CD4-positive, alpha-beta T cell (primary cell): ENCODE measurements around the gene NR1H4. TPM values are rescaled to one million over a fixed set of nuclear protein-coding genes. Genes with fewer than 3 reads are reported as not detected.

ENCODE experiments used
- ATAC-seq: fragments of 200-7000 bp; cut with Tn5 transposase; one replicate; pipeline ENCODE4 v1.10.0; 2022; ENCODE audit warnings: mild to moderate bottlenecking; ENCODE audit not compliant: poor library complexity
- CTCF ChIA-PET: fragments of 350-600 bp; sonication (Branson Sonifier 250); formaldehyde crosslinking; loops from one replicate; lab custom pipeline; 2021; ENCODE audit warnings: antibody characterized with exemption, inconsistent platforms; lab: Charles Lee
- POLR2A ChIA-PET: fragments of 350-600 bp; sonication (Branson Sonifier 250); formaldehyde crosslinking; loops from one replicate; lab custom pipeline; 2021; ENCODE audit warnings: antibody characterized with exemption, inconsistent platforms; lab: Charles Lee
- DNase-seq, 14 experiments: peaks; one replicate each; pipeline ENCODE4 v3.0.0-alpha.2; 2013 to 2020; ENCODE audit warnings: mixed read lengths in 2 of 14
- H3K27ac ChIP-seq, 2 donors: one replicate each; pipeline versions ENCODE4 v1.5.1 to v1.7.0; 2013; ENCODE audit warnings: low read length in 2 of 2, low read depth in 1 of 2, mild to moderate bottlenecking in 1 of 2
- H3K27me3 ChIP-seq, 2 experiments: 1 replicate in 1 of 2; 2 replicates in 1 of 2; pipeline versions ENCODE4 v1.6.1 to v1.7.0; 2013; ENCODE audit warnings: low read length in 2 of 2, control low read depth in 1 of 2, mild to moderate bottlenecking in 1 of 2, moderate library complexity in 1 of 2; ENCODE audit not compliant: insufficient read depth in 2 of 2, control insufficient read depth in 1 of 2
- H3K36me3 ChIP-seq: one replicate; pipeline ENCODE4 v1.6.1; 2013; ENCODE audit warnings: low read length, control low read depth; ENCODE audit not compliant: insufficient read depth
- H3K4me1 ChIP-seq: one replicate; pipeline ENCODE4 v1.6.1; 2013; ENCODE audit warnings: low read length, control low read depth; ENCODE audit not compliant: insufficient read depth
- H3K4me3 ChIP-seq: one replicate; pipeline ENCODE4 v1.5.1; 2013; ENCODE audit warnings: mild to moderate bottlenecking, low read length, moderate library complexity
- H3K9me3 ChIP-seq, 2 experiments: 1 replicate in 1 of 2; 2 replicates in 1 of 2; pipeline versions ENCODE4 v1.6.1 to v1.7.0; 2013; ENCODE audit warnings: low read length in 2 of 2, mild to moderate bottlenecking in 2 of 2, control low read depth in 1 of 2, moderate library complexity in 1 of 2; ENCODE audit not compliant: control insufficient read depth in 1 of 2, insufficient read depth in 1 of 2
- H3K27ac Mint-ChIP-seq: one replicate; pipeline ENCODE4 v1.8.0; 2020; ENCODE audit warnings: mixed read lengths
- H3K27me3 Mint-ChIP-seq: one replicate; pipeline ENCODE4 v1.8.0; 2021; ENCODE audit warnings: mixed read lengths
- H3K36me3 Mint-ChIP-seq: one replicate; pipeline ENCODE4 v1.8.0; 2021; ENCODE audit warnings: low read depth, mixed read lengths
- H3K4me1 Mint-ChIP-seq: one replicate; pipeline ENCODE4 v1.8.0; 2021; ENCODE audit warnings: low read depth, mixed read lengths
- H3K4me3 Mint-ChIP-seq: one replicate; pipeline ENCODE4 v1.8.0; 2020; ENCODE audit warnings: mild to moderate bottlenecking, mixed read lengths
- H3K9me3 Mint-ChIP-seq: one replicate; pipeline ENCODE4 v1.8.0; 2020; ENCODE audit warnings: mixed read lengths
- CTCF ChIP-seq: fragments of 200-600 bp; IDR thresholded peaks from one replicate; pipeline ENCODE4 v1.8.0; 2022; ENCODE audit warnings: antibody characterized with exemption, mild to moderate bottlenecking
- intact Hi-C, 2 experiments: fragments of 100-400 bp; cut with DNase I in 1 of 2; cut with micrococcal nuclease in 1 of 2; formaldehyde crosslinking; loops; one replicate each; pipeline versions ENCODE4 v1.15.1 to v1.9.0; 2023 to 2025; cut with DNase I, micrococcal nuclease
- total RNA-seq, 174 experiments: library from RNA in 2 of 174; stranded (reverse) in 2 of 174; gene quantifications; one replicate each; pipeline ENCODE4 v1.2.3 and lab custom pipeline; 2021 to 2026

The NR1H4 gene
- total RNA-seq, 2 experiments from 2014 or later: not detected

DNA sequence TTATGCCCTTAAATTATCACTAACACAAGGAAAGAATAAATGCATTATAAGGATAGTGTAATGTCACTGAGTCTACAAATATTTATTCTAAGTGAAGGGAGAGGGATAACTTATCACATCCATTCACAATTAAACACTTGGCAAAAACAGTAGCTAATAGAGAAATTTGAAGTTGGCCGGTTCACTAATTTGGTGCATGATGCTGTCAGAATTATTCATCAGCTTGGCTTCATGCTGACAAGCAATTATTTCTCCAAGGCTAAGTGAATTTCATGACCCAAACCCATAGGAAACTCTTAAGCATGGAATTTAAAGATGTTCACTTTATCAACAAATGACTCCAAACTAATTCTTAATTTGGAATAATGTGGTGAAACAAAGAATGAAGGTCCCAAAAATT lies 25.0 kb upstream of the NR1H4 start:
- ChIA-PET CTCF (no interaction called here), POLR2A (no interaction called here)
- Histone ChIP-seq H3K4me3 (no peak overlapping the region), H3K27me3 (peaks cover 4 to 5% of the 10 kb centered on the region in 2 experiments), H3K9me3 (no peaks in the 10 kb centered on the region), H3K27ac (no peak overlapping the region), H3K4me1 (no peaks in the 10 kb centered on the region), H3K36me3 (no peaks in the 10 kb centered on the region)
- no peak overlapping the region for H3K4me3 Mint-ChIP-seq
- peaks cover 41% of the 10 kb centered on the region for H3K27me3 Mint-ChIP-seq
- intact Hi-C loops: no loop called here
- TF ChIP-seq CTCF: no peak
- H3K4me1 Mint-ChIP-seq: no peaks in the 10 kb centered on the region
- H3K27ac Mint-ChIP-seq: no peak overlapping the region
- ATAC-seq: no peak
- no peaks in the 10 kb centered on the region for H3K36me3 Mint-ChIP-seq
- no peak for DNase-seq
- no peaks in the 10 kb centered on the region for H3K9me3 Mint-ChIP-seq

GRCh38 chr12:100450735-100451134 lies 22.9 kb upstream of the NR1H4 start:
- Histone ChIP-seq H3K4me3 (no peak overlapping the region), H3K27me3 (peaks cover 4 to 5% of the 10 kb centered on the region in 2 experiments), H3K4me1 (no peaks in the 10 kb centered on the region), H3K9me3 (no peaks in the 10 kb centered on the region), H3K36me3 (no peaks in the 10 kb centered on the region), H3K27ac (no peak overlapping the region)
- no peak overlapping the region for H3K27ac Mint-ChIP-seq
- intact Hi-C loops: no loop called here
- H3K4me3 Mint-ChIP-seq: no peak overlapping the region
- H3K36me3 Mint-ChIP-seq: no peaks in the 10 kb centered on the region
- no peaks in the 10 kb centered on the region for H3K9me3 Mint-ChIP-seq
- TF ChIP-seq CTCF: no peak
- ATAC-seq (no peak), DNase-seq (no peak)
- CTCF ChIA-PET: no interaction called here
- POLR2A ChIA-PET: no interaction called here
- peaks cover 33% of the 10 kb centered on the region for H3K27me3 Mint-ChIP-seq
- H3K4me1 Mint-ChIP-seq: no peaks in the 10 kb centered on the region

DNA sequence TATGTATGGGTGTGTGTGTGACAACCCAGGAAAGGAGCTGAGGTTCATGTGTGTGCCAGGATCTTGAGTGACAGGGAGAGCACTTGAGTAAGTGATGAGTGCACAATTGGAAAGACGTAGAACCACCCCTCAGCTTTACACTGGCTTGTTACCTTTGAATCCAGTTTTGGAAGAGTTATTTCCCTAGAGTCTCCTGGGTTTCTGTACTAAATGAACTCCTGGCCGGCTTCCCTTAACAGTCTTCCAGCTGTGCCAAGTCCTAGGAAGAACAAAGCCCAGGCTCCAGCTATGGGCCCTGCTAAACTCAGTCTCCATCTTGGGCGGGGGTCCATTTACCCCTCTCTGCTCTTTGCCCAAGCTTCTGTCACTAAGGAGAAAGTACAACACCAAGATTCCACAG lies 19.7 kb upstream of the NR1H4 start:
- ChIA-PET CTCF (no interaction called here), POLR2A (no interaction called here)
- H3K36me3 Mint-ChIP-seq: no peaks in the 10 kb centered on the region
- H3K36me3 ChIP-seq: no peaks in the 10 kb centered on the region
- H3K27ac ChIP-seq: no peak overlapping the region
- ATAC-seq (no peak), DNase-seq (no peak)
- H3K4me1 Mint-ChIP-seq: no peaks in the 10 kb centered on the region
- H3K9me3 Mint-ChIP-seq: no peaks in the 10 kb centered on the region
- peaks cover 12% of the 10 kb centered on the region for H3K27me3 Mint-ChIP-seq
- H3K9me3 ChIP-seq: no peaks in the 10 kb centered on the region
- no peaks in the 10 kb centered on the region for H3K27me3 ChIP-seq
- TF ChIP-seq CTCF: no peak
- no peak overlapping the region for H3K27ac Mint-ChIP-seq
- H3K4me3 Mint-ChIP-seq: no peak overlapping the region
- intact Hi-C loops: no loop called here
- no peak overlapping the region for H3K4me3 ChIP-seq
- no peaks in the 10 kb centered on the region for H3K4me1 ChIP-seq
